ENCODE data around the gene PDE6H.

The PDE6H gene

DNA sequence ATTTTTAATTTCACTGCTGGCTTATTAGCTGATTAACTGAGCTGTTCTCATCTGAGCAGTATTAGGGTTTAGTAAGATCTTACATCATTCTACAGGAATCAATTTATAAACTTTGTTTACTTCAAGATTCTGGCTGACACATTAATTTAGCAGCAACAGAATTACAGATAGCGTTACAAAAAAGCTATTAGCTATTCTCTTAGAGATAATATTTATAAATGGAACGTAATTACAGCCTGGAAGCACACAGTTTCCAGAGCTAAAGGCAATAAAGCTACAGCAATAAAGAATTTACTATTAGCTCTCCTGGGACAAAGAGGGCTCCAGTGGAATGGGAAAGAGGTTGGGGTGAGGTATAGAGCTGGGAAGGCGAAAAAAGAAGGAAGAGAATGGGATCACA, 34.7 kb downstream of the PDE6H start:
- no peak for DNase-seq

DNA sequence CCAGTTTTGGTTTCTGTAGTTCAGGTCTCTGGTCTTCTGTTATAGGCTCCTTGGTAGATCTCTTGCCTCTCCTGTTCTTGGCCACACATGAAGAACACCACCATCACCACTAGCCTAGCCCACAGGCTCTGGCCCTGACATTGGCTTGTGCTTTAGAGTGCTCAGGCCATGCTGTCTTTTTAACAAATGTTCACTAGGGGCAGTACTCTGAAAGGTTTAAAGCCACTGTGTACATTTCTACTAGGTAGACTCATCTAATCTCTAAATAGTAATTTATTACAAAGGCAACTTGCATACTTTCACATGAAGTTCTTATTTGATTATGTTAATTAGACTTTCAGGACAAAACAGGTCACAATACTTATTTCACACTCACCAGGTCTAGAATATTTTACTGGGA, 38.3 kb downstream of the PDE6H start:
- DNase-seq: no peak

DNA sequence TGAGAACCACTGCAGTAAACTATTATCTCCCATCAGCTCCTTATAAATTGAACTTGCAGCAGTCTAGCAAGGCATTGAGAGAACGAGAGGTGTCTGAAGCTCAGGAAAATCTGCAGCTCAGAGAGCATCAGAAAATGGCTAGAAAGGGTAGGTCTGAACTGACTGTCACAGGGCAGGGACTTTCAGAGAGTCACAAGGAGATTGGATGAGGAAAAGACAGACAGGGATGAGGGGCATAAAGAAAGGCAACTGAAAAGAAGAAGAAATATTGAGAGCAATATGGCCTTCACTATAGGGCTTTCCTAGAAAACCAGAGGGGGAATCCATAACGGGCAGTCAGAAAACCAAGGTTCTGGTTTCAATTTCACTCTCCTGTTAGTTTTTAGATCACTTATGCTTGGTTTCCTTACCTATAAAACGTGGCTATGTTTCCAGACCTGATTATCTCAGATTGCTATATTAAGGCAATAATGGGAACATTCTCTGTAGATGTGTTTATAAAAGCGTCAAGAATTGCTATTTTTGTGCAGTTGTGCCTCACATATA, 40.9 kb downstream of the PDE6H start:
- no peak for DNase-seq

DNA sequence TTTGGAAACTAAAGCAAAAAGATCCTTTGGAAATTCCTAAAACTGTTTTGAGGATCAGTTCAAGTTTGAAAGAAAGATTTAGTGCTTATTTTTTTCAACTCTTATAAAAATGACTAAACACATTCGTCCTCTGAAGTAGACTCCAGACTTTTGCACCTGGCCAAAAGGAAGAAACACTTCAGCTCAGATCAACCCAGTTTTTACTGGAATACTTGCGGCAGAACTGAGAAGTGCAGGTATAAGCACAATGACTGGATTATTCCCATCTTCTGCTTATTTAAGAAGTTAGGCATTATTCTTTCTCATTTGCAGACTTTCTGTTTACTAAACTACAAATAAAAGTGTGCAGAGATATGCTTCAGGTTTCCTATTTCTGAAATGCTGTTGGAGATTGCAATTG, 41.9 kb downstream of the PDE6H start:
- DNase-seq: no peak

DNA sequence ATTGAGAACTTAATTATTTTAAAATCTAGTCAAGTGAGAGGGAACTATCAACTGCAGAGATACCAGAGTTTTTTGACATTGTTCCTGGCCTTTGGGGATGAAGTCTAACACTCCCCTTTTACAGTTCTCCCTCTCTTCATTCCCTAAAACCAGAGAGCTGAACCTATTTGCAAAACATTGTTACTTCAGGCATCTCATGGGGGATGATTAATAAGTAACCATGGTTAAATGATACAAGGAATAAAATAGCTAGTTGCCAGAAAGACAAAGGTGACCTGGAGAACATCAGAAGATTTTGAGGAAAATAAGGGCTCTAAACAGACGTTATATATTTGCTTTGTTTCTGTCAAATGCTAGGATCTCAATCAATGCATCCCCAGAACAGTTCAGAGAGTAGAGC, 42.3 kb downstream of the PDE6H start:
- DNase-seq: no peak

DNA sequence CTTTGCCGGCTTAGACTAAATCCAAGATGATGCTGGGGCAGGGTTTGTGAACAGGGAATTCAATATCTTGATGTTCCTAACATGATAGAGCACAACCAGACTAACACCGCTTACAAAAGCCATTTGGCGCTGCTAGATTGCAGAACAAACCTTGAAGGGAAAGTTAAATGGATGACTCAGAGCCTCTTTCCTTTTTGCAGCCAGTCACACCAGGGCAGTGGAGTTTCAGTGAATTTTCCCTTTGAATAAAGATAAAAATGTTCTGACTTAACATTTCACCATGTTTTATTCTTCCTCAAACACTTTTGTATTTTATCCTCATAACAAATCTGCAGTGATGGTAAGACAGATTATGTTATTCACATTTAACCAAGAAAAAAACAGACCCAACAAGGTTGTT, 47.3 kb downstream of the PDE6H start:
- DNase-seq: no peak

All from NCI-H1930 (cell line).